Breast epithelium (tissue), 4 donors: ENCODE data around the gene USP1. TPM values are rescaled to one million over a fixed set of nuclear protein-coding genes. Genes with fewer than 3 reads are reported as not detected.

Experiments
- DNase-seq, 2 donors: peaks; one replicate each; pipeline ENCODE4 v3.0.0-alpha.2; 2019; ENCODE audit warnings: low spot score in 2 of 2
- H3K27ac ChIP-seq, 2 donors: fragments of 200-600 bp; sonication (generic) in 1 of 2; one replicate each; pipeline ENCODE4 v1.5.1; 2016 to 2019; ENCODE audit warnings: mild to moderate bottlenecking in 1 of 2
- H3K27me3 ChIP-seq, 2 donors: fragments of 200-600 bp; sonication (generic) in 1 of 2; one replicate each; pipeline versions ENCODE4 v1.5.1 to v1.6.0; 2017 to 2019; ENCODE audit warnings: control low read depth in 1 of 2, mild to moderate bottlenecking in 1 of 2
- H3K36me3 ChIP-seq: fragments of 200-600 bp; one replicate; pipeline ENCODE4 v1.5.1; 2019
- H3K4me1 ChIP-seq, 2 donors: fragments of 200-600 bp; sonication (generic); one replicate each; pipeline ENCODE4 v1.5.1; 2016 to 2019; ENCODE audit warnings: control low read depth in 1 of 2
- H3K4me3 ChIP-seq, 3 donors: fragments of 200-600 bp; sonication (generic); 1 replicate in 2 of 3; 2 replicates in 1 of 3; pipeline ENCODE4 v1.5.1; 2016 to 2019; ENCODE audit warnings: mild to moderate bottlenecking in 3 of 3, moderate library complexity in 2 of 3
- H3K9me3 ChIP-seq, 2 donors: fragments of 200-600 bp; sonication (generic) in 1 of 2; one replicate each; pipeline ENCODE4 v1.5.1; 2016 to 2019; ENCODE audit warnings: control low read depth in 1 of 2
- POLR2A ChIP-seq: fragments of 450-650 bp; IDR thresholded peaks from one replicate; pipeline ENCODE4 v1.6.1; 2016; ENCODE audit warnings: antibody characterized with exemption, mild to moderate bottlenecking, moderate library complexity
- POLR2AphosphoS5 ChIP-seq, 3 donors: sonication (generic); formaldehyde crosslinking; IDR thresholded peaks; one replicate each; pipeline ENCODE4 v1.6.1; 2017; ENCODE audit warnings: antibody characterized with exemption in 3 of 3
- intact Hi-C: fragments of 100-400 bp; cut with DNase I; formaldehyde crosslinking; loops from one replicate; pipeline ENCODE4 v1.15.1; 2023; ENCODE audit warnings: low total_unique reads
- total RNA-seq, 3 donors: library from RNA; depleted of rRNA; stranded (reverse); fragments of >200 nt; gene quantifications; one replicate each; pipeline ENCODE4 v1.1.0, GENCODE V29; 2016
- TF ChIP-seq, protein P1 (sequence below), 3 donors: fragments of 450-650 bp; IDR thresholded peaks; one replicate each; pipeline ENCODE4 v1.5.1; 2016 to 2017; ENCODE audit warnings: antibody characterized with exemption in 3 of 3, mild to moderate bottlenecking in 3 of 3, moderate library complexity in 3 of 3

USP1 gene
- total RNA-seq, 3 donors from 2014 or later: 19.4 to 39.7 (median 29.8) TPM

DNA sequence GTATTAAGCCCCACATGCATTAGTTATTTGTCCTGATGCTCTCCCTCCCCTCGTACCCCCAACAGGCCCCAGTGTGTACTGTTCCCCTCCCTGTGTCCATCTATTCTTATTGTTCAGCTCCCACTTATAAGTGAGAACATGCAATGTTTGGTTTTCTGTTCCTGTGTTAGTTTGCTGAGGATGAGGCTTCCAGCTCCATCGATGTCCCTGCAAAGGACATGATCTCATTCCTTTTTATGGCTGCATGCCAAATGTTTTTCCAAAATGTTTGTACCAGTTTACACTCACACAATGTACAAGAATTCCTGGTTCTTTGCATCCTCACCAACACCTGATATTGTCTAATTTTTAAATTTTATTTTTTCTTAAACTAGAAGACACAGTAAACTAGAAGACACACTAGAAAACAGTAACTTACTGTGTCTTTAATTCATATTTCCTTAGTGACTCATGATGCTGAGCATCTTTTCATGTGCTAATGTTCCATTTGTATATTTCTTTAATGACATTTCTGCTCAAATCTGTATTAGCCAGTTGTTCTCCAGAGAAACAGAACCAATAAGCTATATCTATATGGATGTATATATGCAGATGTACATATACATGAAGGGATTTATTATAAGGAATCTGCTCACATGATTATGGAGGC lies 19.4 kb upstream of the USP1 start:
- DNase-seq: no peak
- Histone ChIP-seq H3K27ac (no peak overlapping the region), H3K36me3 (no peaks in the 10 kb centered on the region), H3K4me1 (no peaks in the 10 kb centered on the region), H3K9me3 (no peaks in the 10 kb centered on the region), H3K27me3 (no peaks in the 10 kb centered on the region), H3K4me3 (no peak overlapping the region)
- no peak for TF ChIP-seq POLR2AphosphoS5 (IDR thresholded peaks at IDR 0.05)
- intact Hi-C loops: no loop called here

- TF ChIP-seq, protein P1, sequence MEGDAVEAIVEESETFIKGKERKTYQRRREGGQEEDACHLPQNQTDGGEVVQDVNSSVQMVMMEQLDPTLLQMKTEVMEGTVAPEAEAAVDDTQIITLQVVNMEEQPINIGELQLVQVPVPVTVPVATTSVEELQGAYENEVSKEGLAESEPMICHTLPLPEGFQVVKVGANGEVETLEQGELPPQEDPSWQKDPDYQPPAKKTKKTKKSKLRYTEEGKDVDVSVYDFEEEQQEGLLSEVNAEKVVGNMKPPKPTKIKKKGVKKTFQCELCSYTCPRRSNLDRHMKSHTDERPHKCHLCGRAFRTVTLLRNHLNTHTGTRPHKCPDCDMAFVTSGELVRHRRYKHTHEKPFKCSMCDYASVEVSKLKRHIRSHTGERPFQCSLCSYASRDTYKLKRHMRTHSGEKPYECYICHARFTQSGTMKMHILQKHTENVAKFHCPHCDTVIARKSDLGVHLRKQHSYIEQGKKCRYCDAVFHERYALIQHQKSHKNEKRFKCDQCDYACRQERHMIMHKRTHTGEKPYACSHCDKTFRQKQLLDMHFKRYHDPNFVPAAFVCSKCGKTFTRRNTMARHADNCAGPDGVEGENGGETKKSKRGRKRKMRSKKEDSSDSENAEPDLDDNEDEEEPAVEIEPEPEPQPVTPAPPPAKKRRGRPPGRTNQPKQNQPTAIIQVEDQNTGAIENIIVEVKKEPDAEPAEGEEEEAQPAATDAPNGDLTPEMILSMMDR (IDR thresholded peaks at IDR 0.05): no peak
- TF ChIP-seq POLR2AphosphoS5 (IDR thresholded peaks at IDR 0.05): no peak
- no peak for TF ChIP-seq POLR2A
- no peaks in the 10 kb centered on the region for H3K27me3 ChIP-seq
- intact Hi-C loops: no loop called here
- no peaks in the 10 kb centered on the region for H3K36me3 ChIP-seq
- no peak for DNase-seq
- no peaks in the 10 kb centered on the region for H3K4me1 ChIP-seq
- H3K9me3 ChIP-seq: no peaks in the 10 kb centered on the region
- H3K27ac ChIP-seq: no peak overlapping the region
- H3K4me3 ChIP-seq: no peak overlapping the region
These were observed 16.6 kb upstream of the USP1 start for GRCh38 chr1:62420214-62420613.

DNA sequence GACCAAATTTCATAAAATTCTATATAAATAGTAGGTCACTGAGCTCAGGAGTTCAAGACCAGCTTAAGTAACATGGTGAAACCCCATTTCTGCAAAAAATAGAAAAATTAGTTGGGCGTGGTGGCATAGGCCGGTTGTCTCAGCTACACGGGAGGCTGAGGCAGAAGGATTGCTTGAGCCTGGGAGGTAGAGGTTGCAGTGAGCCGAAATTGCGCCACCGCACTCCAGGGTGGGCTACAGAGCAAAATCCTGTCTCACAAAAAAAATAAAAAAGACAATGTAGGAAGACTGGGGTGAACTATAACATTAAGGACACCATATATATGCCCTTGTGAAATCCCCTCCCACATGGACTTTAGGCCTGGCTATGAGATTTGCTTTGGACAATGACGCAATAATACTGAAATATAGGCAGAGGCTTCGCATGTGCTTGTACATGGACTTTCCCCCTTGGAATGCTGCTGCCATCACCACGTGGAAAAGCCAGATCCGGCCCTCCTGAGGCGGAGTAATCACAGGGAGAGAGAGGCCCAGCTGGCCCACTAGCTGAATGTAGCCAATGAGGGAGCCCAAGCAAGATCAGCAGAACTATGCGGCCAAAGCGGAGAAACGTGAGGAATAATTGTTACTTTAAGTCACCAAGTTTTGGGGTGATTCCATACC lies 13.1 kb upstream of the USP1 start:
- H3K27ac ChIP-seq: no peak overlapping the region
- no peaks in the 10 kb centered on the region for H3K4me1 ChIP-seq
- H3K27me3 ChIP-seq: no peaks in the 10 kb centered on the region
- no peak for DNase-seq
- no peak overlapping the region for H3K4me3 ChIP-seq
- intact Hi-C loops: no loop called here
- TF ChIP-seq POLR2AphosphoS5 (IDR thresholded peaks at IDR 0.05) (no peak), POLR2A (no peak)
- TF ChIP-seq, protein P1 (IDR thresholded peaks at IDR 0.05): no peak
- no peaks in the 10 kb centered on the region for H3K9me3 ChIP-seq
- H3K36me3 ChIP-seq: no peaks in the 10 kb centered on the region

DNA sequence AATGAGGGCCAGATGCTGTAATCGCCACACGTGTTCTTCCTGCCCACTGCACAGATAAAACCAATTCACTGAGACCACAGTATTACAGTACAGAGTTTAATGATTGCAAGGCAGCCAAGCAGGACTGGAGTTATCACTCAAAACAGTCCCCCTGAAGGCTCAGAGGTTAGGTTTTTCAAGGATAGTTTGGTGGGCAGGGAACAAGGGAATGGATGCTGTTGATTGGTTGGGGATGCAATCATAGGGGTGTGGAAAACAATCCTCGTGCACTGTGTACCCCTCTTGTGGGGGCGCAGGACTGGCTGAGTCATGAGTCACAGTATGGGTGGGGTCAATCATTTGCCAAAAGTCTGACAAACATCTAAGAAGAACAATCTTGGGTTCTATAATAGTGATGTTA lies 12.4 kb upstream of the USP1 start:
- no peaks in the 10 kb centered on the region for H3K36me3 ChIP-seq
- DNase-seq: no peak
- H3K27me3 ChIP-seq: no peaks in the 10 kb centered on the region
- no peaks in the 10 kb centered on the region for H3K4me1 ChIP-seq
- H3K9me3 ChIP-seq: no peaks in the 10 kb centered on the region
- TF ChIP-seq, protein P1 (IDR thresholded peaks at IDR 0.05): no peak
- TF ChIP-seq POLR2AphosphoS5 (IDR thresholded peaks at IDR 0.05): no peak
- no peak for TF ChIP-seq POLR2A
- intact Hi-C loops: no loop called here
- no peak overlapping the region for H3K4me3 ChIP-seq
- no peak overlapping the region for H3K27ac ChIP-seq

DNA sequence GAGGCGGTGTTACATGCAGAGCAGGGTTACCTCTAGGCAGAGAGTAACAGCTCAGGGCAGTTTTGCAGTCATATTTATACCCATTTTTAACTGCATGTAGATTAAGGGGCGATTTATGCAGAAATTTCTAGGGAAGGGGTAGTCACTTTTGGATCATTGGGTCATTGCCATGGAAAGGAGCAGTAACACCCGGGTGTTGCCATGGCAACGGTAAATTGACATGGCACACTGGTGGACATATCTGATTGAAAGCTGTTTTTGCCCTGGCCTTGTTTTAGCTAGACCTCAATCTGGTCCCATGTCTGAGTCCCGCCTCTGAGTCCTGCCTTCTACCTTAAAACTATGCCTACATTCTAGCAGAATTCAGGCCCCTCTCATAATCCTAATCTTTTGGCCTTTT lies 11.8 kb upstream of the USP1 start:
- Histone ChIP-seq H3K9me3 (no peaks in the 10 kb centered on the region), H3K36me3 (no peaks in the 10 kb centered on the region)
- intact Hi-C loops: no loop called here

More for the DNA sequence above, 11.8 kb upstream of the USP1 start:
- Histone ChIP-seq H3K27ac (no peak overlapping the region), H3K4me1 (no peaks in the 10 kb centered on the region), H3K4me3 (no peak overlapping the region), H3K27me3 (no peaks in the 10 kb centered on the region)
- TF ChIP-seq, protein P1 (IDR thresholded peaks at IDR 0.05): no peak
- no peak for TF ChIP-seq POLR2A
- no peak for TF ChIP-seq POLR2AphosphoS5 (IDR thresholded peaks at IDR 0.05)
- no peak for DNase-seq
